HEK293 (cell line): ENCODE measurements around the gene NEK6.

Experiments used
- CTCF ChIA-PET: fragments of 350-600 bp; formaldehyde crosslinking; extraction: SDS; loops from one replicate; lab custom pipeline; 2021; ENCODE audit warnings: antibody characterized with exemption; lab: Yijun Ruan, JAX
- POLR2A ChIA-PET: fragments of 300-600 bp; formaldehyde crosslinking; extraction: SDS; loops from one replicate; lab custom pipeline; 2020; ENCODE audit warnings: antibody characterized with exemption, inconsistent platforms; lab: Yijun Ruan, JAX
- H3K27ac ChIP-seq: fragments of 200-500 bp; sonication (Bioruptor generic); 2 replicates; pipeline ENCODE4 v1.5.1; 2014; ENCODE audit warnings: low read depth, low read length, control low read depth, inconsistent platforms; ENCODE audit errors: extremely low read depth
- H3K36me3 ChIP-seq, 2 experiments: fragments of 200-500 bp in 1 of 2; sonication (Bioruptor generic) in 1 of 2; 1 replicate in 1 of 2; 2 replicates in 1 of 2; pipeline ENCODE4 v1.5.1; 2014 to 2017; ENCODE audit warnings: inconsistent platforms in 2 of 2, low read length in 2 of 2; ENCODE audit not compliant: control insufficient read depth in 2 of 2, insufficient read depth in 1 of 2
- H3K4me1 ChIP-seq: fragments of 200-500 bp; sonication (Bioruptor generic); 2 replicates; pipeline ENCODE4 v1.5.1; 2014; ENCODE audit warnings: mild to moderate bottlenecking, low read length, inconsistent platforms; ENCODE audit not compliant: control insufficient read depth, insufficient read depth
- H3K4me3 ChIP-seq: 2 replicates; pipeline ENCODE4 v1.5.1; 2011; ENCODE audit warnings: low read depth, mild to moderate bottlenecking, control low read depth, low read length, moderate library complexity
- H3K9me3 ChIP-seq: fragments of 200-500 bp; sonication (Bioruptor generic); 2 replicates; pipeline ENCODE4 v1.5.1; 2014; ENCODE audit warnings: low read depth, low read length, inconsistent platforms; ENCODE audit not compliant: control insufficient read depth, insufficient read depth
- CTCF ChIP-seq: fragments of 450-650 bp; formaldehyde crosslinking; IDR thresholded peaks from 2 replicates; pipeline ENCODE4 v1.5.1; 2016; ENCODE audit warnings: missing biosample characterization, missing genetic modification characterization
- ELK4 ChIP-seq: IDR thresholded peaks from 2 replicates; pipeline ENCODE4 v1.6.1; 2011; ENCODE audit warnings: mild to moderate bottlenecking, low read depth, low read length, borderline replicate concordance
- GLIS2 ChIP-seq: fragments of 450-650 bp; formaldehyde crosslinking; IDR thresholded peaks from 2 replicates; pipeline ENCODE4 v1.5.1; 2016; ENCODE audit warnings: missing biosample characterization, missing genetic modification characterization
- HOXC10 ChIP-seq: sonication (generic); formaldehyde crosslinking; IDR thresholded peaks from 2 replicates; pipeline ENCODE4 v1.8.1; 2023; ENCODE audit warnings: mild to moderate bottlenecking, missing genetic modification reagents
- MYNN ChIP-seq: fragments of 450-650 bp; formaldehyde crosslinking; IDR thresholded peaks from 2 replicates; pipeline ENCODE4 v1.5.1; 2016; ENCODE audit warnings: missing biosample characterization, missing genetic modification characterization, borderline replicate concordance
- MZF1 ChIP-seq: fragments of 450-650 bp; formaldehyde crosslinking; IDR thresholded peaks from 2 replicates; pipeline ENCODE4 v1.5.1; 2017; ENCODE audit warnings: missing biosample characterization, missing genetic modification characterization, borderline replicate concordance
- SP3 ChIP-seq: fragments of 450-650 bp; formaldehyde crosslinking; IDR thresholded peaks from 2 replicates; pipeline ENCODE4 v1.5.1; 2016; ENCODE audit warnings: missing biosample characterization, missing genetic modification characterization
- ZBTB21 ChIP-seq: fragments of 450-650 bp; formaldehyde crosslinking; IDR thresholded peaks from 2 replicates; pipeline ENCODE4 v1.5.1; 2017; ENCODE audit warnings: missing biosample characterization, missing genetic modification characterization
- ZBTB6 ChIP-seq: fragments of 450-650 bp; formaldehyde crosslinking; IDR thresholded peaks from 2 replicates; pipeline ENCODE4 v1.5.1; 2017; ENCODE audit warnings: missing biosample characterization, missing genetic modification characterization
- ZNF138 ChIP-seq: fragments of 450-650 bp; formaldehyde crosslinking; IDR thresholded peaks from 2 replicates; pipeline ENCODE4 v1.5.1; 2016; ENCODE audit warnings: missing biosample characterization, missing genetic modification characterization, borderline replicate concordance
- ZNF174 ChIP-seq: fragments of 450-650 bp; formaldehyde crosslinking; IDR thresholded peaks from 2 replicates; pipeline ENCODE4 v1.5.0; 2017; ENCODE audit warnings: missing biosample characterization, mild to moderate bottlenecking, missing genetic modification characterization
- ZNF221 ChIP-seq: fragments of 450-650 bp; formaldehyde crosslinking; IDR thresholded peaks from 2 replicates; pipeline ENCODE4 v1.5.1; 2017; ENCODE audit warnings: missing biosample characterization, missing genetic modification characterization, borderline replicate concordance
- ZNF274 ChIP-seq, 2 experiments: fragments of 200-500 bp in 1 of 2; fragments of 450-650 bp in 1 of 2; sonication (Bioruptor generic) in 1 of 2; formaldehyde crosslinking in 1 of 2; IDR thresholded peaks; 2 replicates each; pipeline versions ENCODE4 v1.5.1 to v1.6.1; 2014 to 2016; ENCODE audit warnings: borderline replicate concordance in 1 of 2, inconsistent platforms in 1 of 2, low read length in 1 of 2, missing biosample characterization in 1 of 2, missing genetic modification characterization in 1 of 2
- ZNF449 ChIP-seq: fragments of 450-650 bp; formaldehyde crosslinking; IDR thresholded peaks from 2 replicates; pipeline ENCODE4 v1.5.1; 2017; ENCODE audit warnings: missing biosample characterization, mild to moderate bottlenecking, missing genetic modification characterization, moderate library complexity
- ZNF514 ChIP-seq: fragments of 450-650 bp; formaldehyde crosslinking; IDR thresholded peaks from 2 replicates; pipeline ENCODE4 v1.5.1; 2016; ENCODE audit warnings: missing biosample characterization, missing genetic modification characterization
- ZNF623 ChIP-seq: fragments of 450-650 bp; formaldehyde crosslinking; IDR thresholded peaks from 2 replicates; pipeline ENCODE4 v1.5.1; 2016; ENCODE audit warnings: missing biosample characterization, missing genetic modification characterization
- ZNF776 ChIP-seq: fragments of 450-650 bp; formaldehyde crosslinking; IDR thresholded peaks from 2 replicates; pipeline ENCODE4 v1.5.0; 2017; ENCODE audit warnings: missing biosample characterization, missing genetic modification characterization, borderline replicate concordance

The NEK6 gene

GRCh38 chr9:124299515-124300090 lies 41.9 kb downstream of the NEK6 start (continued):
- TF ChIP-seq ZNF449 (tag by site-specific recombination), result no peak
- TF ChIP-seq SP3 (tag by site-specific recombination), result no peak
- TF ChIP-seq ZNF138 (tag by site-specific recombination), result no peak
- TF ChIP-seq ZBTB21 (tag by site-specific recombination), result no peak

GRCh38 chr9:124300312-124300711 lies 42.6 kb downstream of the NEK6 start:
- TF ChIP-seq ZBTB6 (tag by site-specific recombination), result no peak
- no peak for TF ChIP-seq ZNF221
- no peak for TF ChIP-seq GLIS2 (tag by site-specific recombination)
- no peak for TF ChIP-seq MYNN
- TF ChIP-seq ZNF514 (tag by site-specific recombination), result no peak
- TF ChIP-seq ZNF274 (IDR thresholded peaks at IDR 0.05; ENCODE audit: low read length), result no peak
- TF ChIP-seq ZNF274 (tag by site-specific recombination; IDR thresholded peaks at IDR 0.05; ENCODE audit: borderline replicate concordance), result no peak
- peaks cover 0 to 13% of the 10 kb centered on the region in 2 experiments; a peak in 1 of 3 replicates for H3K36me3 ChIP-seq
- H3K4me3 ChIP-seq, result no peak overlapping the region
- POLR2A ChIA-PET, result no interaction called here
- no peak overlapping the region for H3K27ac ChIP-seq
- H3K9me3 ChIP-seq, result no peaks in the 10 kb centered on the region
- H3K4me1 ChIP-seq, result no peaks in the 10 kb centered on the region
- CTCF ChIA-PET, result no interaction called here

GRCh38 chr9:124302921-124303320 lies 45.2 kb downstream of the NEK6 start:
- H3K27ac ChIP-seq, result no peak overlapping the region
- H3K4me3 ChIP-seq, result no peak overlapping the region
- H3K36me3 ChIP-seq, result peaks cover 0 to 13% of the 10 kb centered on the region in 2 experiments; a peak in 1 of 3 replicates
- ChIA-PET POLR2A (no interaction called here), CTCF (interaction anchor here (0.6 to 1.6 kb wide), 2 partner anchors 180 to 376 kb away, joined by 3 read pairs; no protein-coding TSS in a partner anchor)
- TF ChIP-seq ZNF776 (tag by site-specific recombination) (no peak), HOXC10 (CRISPR knock-in tag) (no peak), MZF1 (tag by site-specific recombination) (no peak), ZNF174 (tag by site-specific recombination) (no peak), ELK4 (no peak), ZNF623 (tag by site-specific recombination) (0 out of 2 replicates have a peak, but pooled peaks have one; percentile 18), CTCF (tag by site-specific recombination) (no peak)
- no peaks in the 10 kb centered on the region for H3K4me1 ChIP-seq
- no peaks in the 10 kb centered on the region for H3K9me3 ChIP-seq
